Right lobe of liver (tissue), 6 donors: Measurements from ENCODE around the gene IPCEF1. TPM values are rescaled to one million over a fixed set of nuclear protein-coding genes. Genes with fewer than 3 reads are reported as not detected.

Experiments
- ATAC-seq, 4 donors: fragments of 200-7000 bp; cut with Tn5 transposase; one replicate each; pipeline ENCODE4 v1.9.1; 2020; ENCODE audit warnings: mild to moderate bottlenecking in 4 of 4, moderate library complexity in 4 of 4
- DNase-seq, 3 donors: peaks; one replicate each; pipeline ENCODE4 v3.0.0-alpha.2; 2020
- H3K27ac ChIP-seq, 3 donors: fragments of 200-600 bp; one replicate each; pipeline ENCODE4 v1.8.0; 2022
- H3K27me3 ChIP-seq, 2 donors: fragments of 200-600 bp; one replicate each; pipeline ENCODE4 v1.8.0; 2022
- H3K36me3 ChIP-seq, 4 donors: fragments of 200-600 bp; sonication (generic) in 1 of 4; one replicate each; pipeline versions ENCODE4 v1.5.1 to v1.8.0; 2017 to 2022; ENCODE audit warnings: control low read depth in 1 of 4
- H3K4me1 ChIP-seq, 4 donors: fragments of 200-600 bp; sonication (generic) in 1 of 4; one replicate each; pipeline versions ENCODE4 v1.5.1 to v1.8.0; 2017 to 2022; ENCODE audit warnings: control low read depth in 1 of 4
- H3K4me3 ChIP-seq, 3 donors: fragments of 200-600 bp; one replicate each; pipeline ENCODE4 v1.8.0; 2022
- H3K9me3 ChIP-seq, 4 donors: fragments of 200-600 bp; sonication (generic) in 1 of 4; one replicate each; pipeline versions ENCODE4 v1.5.1 to v1.8.0; 2017 to 2022; ENCODE audit warnings: control low read depth in 1 of 4
- CTCF ChIP-seq, 4 donors: fragments of 200-600 bp in 3 of 4; fragments of 450-650 bp in 1 of 4; IDR thresholded peaks; one replicate each; pipeline versions ENCODE4 v1.5.1 to v1.8.0; 2016 to 2022; ENCODE audit warnings: antibody characterized with exemption in 4 of 4, mild to moderate bottlenecking in 2 of 4
- POLR2A ChIP-seq: fragments of 450-650 bp; IDR thresholded peaks from one replicate; pipeline ENCODE4 v1.6.1; 2017; ENCODE audit warnings: antibody characterized with exemption, mild to moderate bottlenecking
- WGBS: methylation state at CpG from one replicate; pipeline ENCODE4 v1.1.6; 2018; ENCODE audit warnings: low coverage, low lambda C conversion rate; ENCODE audit not compliant: insufficient coverage; ENCODE audit errors: missing lambda C conversion rate; 5-methylcytosine and 5-hydroxymethylcytosine counted together
- intact Hi-C, 2 donors: fragments of 100-400 bp; cut with DNase I; formaldehyde crosslinking; loops; one replicate each; pipeline versions ENCODE4 v1.11.2 to v1.14.1; 2022
- total RNA-seq, 6 experiments: library from RNA; depleted of rRNA in 2 of 6; stranded (reverse); fragments of >200 nt in 2 of 6; fragmentation: NEBNext Ultra II Directional in 3 of 6; extraction: Animal tissue kit (Norgen Biotek cat#: 25700) in 3 of 6; gene quantifications; one replicate each; pipeline versions ENCODE4 v1.1.0 to v1.2.4, GENCODE V29; 2016 to 2023
- donor health status: DM: no; HTN: yes; CAD: no.
- donor health status: DM: no; HTN: no; CAD: no.
- donor health status: DM: no; HTN: no; CAD: no.
- donor health status: DM: no; HTN: yes; CAD: no.
- donor health status: DM: no; HTN: yes; CAD: no.

Gene IPCEF1
- total RNA-seq, 6 experiments from 2014 or later = 0.90 to 3.0 (median 1.4) TPM

- no peaks in the 10 kb centered on the region for H3K36me3 ChIP-seq
- no peaks in the 10 kb centered on the region for H3K9me3 ChIP-seq
- DNase-seq = no peak
- H3K4me3 ChIP-seq = no peak overlapping the region
- no peaks in the 10 kb centered on the region for H3K27me3 ChIP-seq
- TF ChIP-seq POLR2A (no peak), CTCF (IDR thresholded peaks at IDR 0.05) (no peak)
- no peaks in the 10 kb centered on the region for H3K4me1 ChIP-seq
- H3K27ac ChIP-seq = no peak overlapping the region
- no peak for ATAC-seq
- 47% methylated on average over 1 of the region's 1 CpG for WGBS
- intact Hi-C loops = no loop called here
Observed at GRCh38 chr6:154143753-154144152, 212.8 kb downstream of the IPCEF1 start.

- H3K27me3 ChIP-seq = no peaks in the 10 kb centered on the region
- intact Hi-C loops = no loop called here
- TF ChIP-seq POLR2A = no peak
- DNase-seq (no peak), ATAC-seq (no peak)
- H3K27ac ChIP-seq = no peak overlapping the region
- H3K36me3 ChIP-seq = no peaks in the 10 kb centered on the region
- no peaks in the 10 kb centered on the region for H3K9me3 ChIP-seq
- WGBS = 69% methylated on average over 2 of the region's 2 CpGs
- no peak overlapping the region for H3K4me3 ChIP-seq
- no peaks in the 10 kb centered on the region for H3K4me1 ChIP-seq
Observed at GRCh38 chr6:154140743-154141142, 215.9 kb downstream of the IPCEF1 start.

- Histone ChIP-seq H3K4me3 (no peak overlapping the region), H3K27ac (no peak overlapping the region), H3K4me1 (no peaks in the 10 kb centered on the region), H3K27me3 (no peaks in the 10 kb centered on the region), H3K9me3 (no peaks in the 10 kb centered on the region), H3K36me3 (no peaks in the 10 kb centered on the region)
- TF ChIP-seq POLR2A (no peak), CTCF (IDR thresholded peaks at IDR 0.05) (no peak)
- intact Hi-C loops = no loop called here
- 74% methylated on average over 6 of the region's 6 CpGs for WGBS
- no peak for DNase-seq
- ATAC-seq = peak in 1 of 4 donors; percentile 35
Observed at GRCh38 chr6:154139892-154140291, 216.7 kb downstream of the IPCEF1 start.

GRCh38 chr6:154138793-154139192 is 217.8 kb downstream of the IPCEF1 start:
- Histone ChIP-seq H3K36me3 (no peaks in the 10 kb centered on the region), H3K27me3 (no peaks in the 10 kb centered on the region), H3K4me1 (no peaks in the 10 kb centered on the region), H3K9me3 (no peaks in the 10 kb centered on the region), H3K4me3 (no peak overlapping the region), H3K27ac (no peak overlapping the region)
- intact Hi-C loops = no loop called here
- DNase-seq = no peak
- ATAC-seq = no peak
- TF ChIP-seq POLR2A (no peak), CTCF (IDR thresholded peaks at IDR 0.05) (no peak)
- 81% methylated on average over 6 of the region's 6 CpGs for WGBS

GRCh38 chr6:154134471-154135147 is 222.0 kb downstream of the IPCEF1 start:
- Histone ChIP-seq H3K4me3 (no peak overlapping the region), H3K27ac (no peak overlapping the region), H3K9me3 (no peaks in the 10 kb centered on the region), H3K27me3 (no peaks in the 10 kb centered on the region), H3K4me1 (no peaks in the 10 kb centered on the region), H3K36me3 (no peaks in the 10 kb centered on the region)
- intact Hi-C loops = no loop called here
- ATAC-seq (no peak), DNase-seq (no peak)
- 69% methylated on average over 7 of the region's 8 CpGs for WGBS
- no peak for TF ChIP-seq CTCF (IDR thresholded peaks at IDR 0.05)
- TF ChIP-seq POLR2A = no peak
